B cell (primary cell): ENCODE measurements around the gene KBTBD6. TPM values are rescaled to one million over a fixed set of nuclear protein-coding genes. Genes with fewer than 3 reads are reported as not detected.

Source experiments
- ATAC-seq: fragments of 200-7000 bp; cut with Tn5 transposase; one replicate; pipeline ENCODE4 v1.10.0; 2021; ENCODE audit warnings: low read depth, mild to moderate bottlenecking, moderate number of reproducible peaks, moderate library complexity
- CTCF ChIA-PET: fragments of 350-600 bp; sonication (Branson Sonifier 250); formaldehyde crosslinking; loops from one replicate; lab custom pipeline; 2021; ENCODE audit warnings: antibody characterized with exemption, inconsistent platforms; lab: Charles Lee
- POLR2A ChIA-PET: fragments of 350-600 bp; sonication (Branson Sonifier 250); formaldehyde crosslinking; loops from one replicate; lab custom pipeline; 2021; ENCODE audit warnings: antibody characterized with exemption; lab: Charles Lee
- DNase-seq: peaks from one replicate; pipeline ENCODE4 v3.0.0; 2013
- H2AFZ ChIP-seq: 2 replicates; pipeline ENCODE4 v1.6.1; 2012; ENCODE audit warnings: mild to moderate bottlenecking, low read depth, low read length; ENCODE audit not compliant: insufficient read depth, poor library complexity, severe bottlenecking
- H3K27ac ChIP-seq, 2 donors: 1 replicate in 1 of 2; 2 replicates in 1 of 2; pipeline ENCODE4 v1.5.1; 2012 to 2013; ENCODE audit warnings: low read length in 2 of 2, mild to moderate bottlenecking in 2 of 2, moderate library complexity in 1 of 2
- H3K27me3 ChIP-seq, 4 experiments: fragments of 200-600 bp in 1 of 4; sonication (generic) in 1 of 4; replicated peaks in 1 of 4; 1 replicate in 2 of 4; 2 replicates in 2 of 4; pipeline versions ENCODE4 v1.6.1 to v1.7.0; 2013 to 2016; ENCODE audit warnings: low read length in 3 of 4, mild to moderate bottlenecking in 2 of 4, mixed read lengths in 1 of 4, moderate library complexity in 1 of 4; ENCODE audit not compliant: insufficient read depth in 4 of 4, control insufficient read depth in 3 of 4; ENCODE audit errors: control extremely low read depth in 1 of 4
- H3K36me3 ChIP-seq, 2 experiments: replicated peaks in 1 of 2; 1 replicate in 1 of 2; 2 replicates in 1 of 2; pipeline versions ENCODE4 v1.6.1 to v1.7.1; 2013; ENCODE audit warnings: low read length in 1 of 2; ENCODE audit not compliant: insufficient read depth in 2 of 2, control insufficient read depth in 1 of 2; ENCODE audit errors: control extremely low read depth in 1 of 2, extremely low read depth in 1 of 2
- H3K4me1 ChIP-seq, 2 donors: fragments of 200-600 bp in 1 of 2; sonication (generic) in 1 of 2; 1 replicate in 1 of 2; 2 replicates in 1 of 2; pipeline versions ENCODE4 v1.5.1 to v1.6.1; 2013 to 2017; ENCODE audit warnings: low read length in 2 of 2; ENCODE audit not compliant: control insufficient read depth in 2 of 2, insufficient read depth in 2 of 2
- H3K4me2 ChIP-seq: replicated peaks from 2 replicates; pipeline ENCODE3; 2012; ENCODE audit warnings: mild to moderate bottlenecking, low read depth, low read length; ENCODE audit not compliant: poor library complexity, severe bottlenecking
- H3K4me3 ChIP-seq, 5 experiments: fragments of 200-600 bp in 1 of 5; sonication (generic) in 1 of 5; 1 replicate in 3 of 5; 2 replicates in 2 of 5; pipeline versions ENCODE4 v1.5.1 to v1.7.0; 2011 to 2016; ENCODE audit warnings: low read length in 4 of 5, mild to moderate bottlenecking in 4 of 5, low read depth in 2 of 5, control low read depth in 1 of 5, moderate library complexity in 1 of 5; ENCODE audit not compliant: insufficient read depth in 1 of 5; ENCODE audit errors: control extremely low read depth in 1 of 5, extremely low read depth in 1 of 5
- H3K79me2 ChIP-seq: fragments of 200-600 bp; sonication (generic); one replicate; pipeline ENCODE4 v1.6.0; 2016; ENCODE audit warnings: low read length; ENCODE audit not compliant: control insufficient read depth, insufficient read depth
- H3K9ac ChIP-seq: fragments of 200-600 bp; sonication (generic); 2 replicates; pipeline ENCODE4 v1.6.1; 2017; ENCODE audit warnings: mild to moderate bottlenecking, low read length, moderate library complexity
- H3K9me3 ChIP-seq, 3 donors: one replicate each; pipeline versions ENCODE4 v1.6.1 to v1.7.1; 2013; ENCODE audit warnings: low read length in 2 of 3; ENCODE audit not compliant: control insufficient read depth in 2 of 3, insufficient read depth in 1 of 3; ENCODE audit errors: control extremely low read depth in 1 of 3
- H4K20me1 ChIP-seq: 2 replicates; pipeline ENCODE4 v1.6.0; 2012; ENCODE audit warnings: mild to moderate bottlenecking, low read length; ENCODE audit not compliant: insufficient read depth, control insufficient read depth, poor library complexity, severe bottlenecking
- H3K27ac Mint-ChIP-seq: one replicate; pipeline ENCODE4 v1.8.0; 2021; ENCODE audit warnings: mixed read lengths
- H3K27me3 Mint-ChIP-seq: one replicate; pipeline ENCODE4 v1.8.0; 2021; ENCODE audit warnings: mixed read lengths
- H3K4me1 Mint-ChIP-seq: one replicate; pipeline ENCODE4 v1.8.0; 2021; ENCODE audit warnings: mixed read lengths
- H3K4me3 Mint-ChIP-seq: one replicate; pipeline ENCODE4 v1.8.0; 2021; ENCODE audit warnings: mixed read lengths
- H3K9me3 Mint-ChIP-seq: one replicate; pipeline ENCODE4 v1.8.0; 2022; ENCODE audit warnings: mixed read lengths; ENCODE audit not compliant: insufficient read depth
- CTCF ChIP-seq: fragments of 200-600 bp; IDR thresholded peaks from one replicate; pipeline ENCODE4 v1.8.0; 2022; ENCODE audit warnings: antibody characterized with exemption, mild to moderate bottlenecking
- EZH2 ChIP-seq: IDR thresholded peaks from 2 replicates; pipeline ENCODE4 v1.6.1; 2012; ENCODE audit warnings: borderline replicate concordance, low read depth, mild to moderate bottlenecking, moderate library complexity, low read length; ENCODE audit not compliant: insufficient read depth, poor library complexity, severe bottlenecking
- WGBS: methylation state at CpG from one replicate; pipeline ENCODE4 v1.1.5; 2013; ENCODE audit warnings: missing lambda C conversion rate; ENCODE audit not compliant: insufficient coverage; 5-methylcytosine and 5-hydroxymethylcytosine counted together
- intact Hi-C: fragments of 100-400 bp; cut with micrococcal nuclease; formaldehyde crosslinking; loops from one replicate; pipeline ENCODE4 v1.10.0; 2022
- polyA plus RNA-seq: library from polyadenylated mRNA; depleted of rRNA; stranded (reverse); fragments of >200 nt; gene quantifications from 2 replicates; pipeline ENCODE4 v1.2.3, GENCODE V29; 2012
- total RNA-seq, 2 donors: library from RNA; stranded (reverse); fragments of 120-200 nt in 1 of 2; gene quantifications; 1 replicate in 1 of 2; 2 replicates in 1 of 2; pipeline versions ENCODE4 v1.2.3 to v1.2.4, GENCODE V29; 2013 to 2022

The KBTBD6 gene
- total and polyA plus RNA-seq, 2 donors (not counting 1 experiment from before 2014, with no cell fraction given), result 0.63 to 8.5 TPM

DNA sequence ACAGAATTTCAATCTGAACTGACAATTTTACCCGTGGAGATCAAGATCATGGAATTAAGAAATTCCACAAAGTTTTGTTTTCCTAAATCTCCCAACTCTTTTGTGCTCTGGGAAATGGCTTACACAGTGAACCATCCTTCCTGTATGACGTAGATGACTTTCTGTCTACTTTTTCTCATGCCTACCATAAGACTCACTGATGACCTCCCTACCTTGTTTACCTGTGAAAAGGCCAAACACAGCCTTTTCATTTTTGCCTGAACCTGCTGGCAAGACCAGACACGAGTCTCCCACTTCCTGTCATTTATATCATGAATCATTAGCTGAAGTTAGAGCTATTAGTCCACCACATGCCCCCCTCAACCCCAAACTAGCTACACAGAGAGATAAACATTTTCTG lies 4.6 kb upstream of the KBTBD6 start:
- ATAC-seq (no peak), DNase-seq (no peak)
- Histone ChIP-seq H3K36me3 (no peaks in the 10 kb centered on the region), H3K27ac (no peak overlapping the region), H3K79me2 (peaks cover 1% of the 10 kb centered on the region), H4K20me1 (no peaks in the 10 kb centered on the region), H2AFZ (no peak overlapping the region), H3K4me3 (no peak overlapping the region), H3K4me1 (peaks cover 7 to 9% of the 10 kb centered on the region in 2 donors), H3K4me2 (no peak overlapping the region), H3K9me3 (no peaks in the 10 kb centered on the region), H3K27me3 (no peaks in the 10 kb centered on the region), H3K9ac (no peak overlapping the region)
- CTCF ChIA-PET, result interaction anchor here (0.6 kb wide), 1 partner anchor 181 kb away, joined by 3 read pairs; no protein-coding TSS in a partner anchor
- intact Hi-C loops, result no loop called here
- Mint-ChIP-seq H3K27ac (no peak overlapping the region), H3K9me3 (no peaks in the 10 kb centered on the region), H3K4me1 (peaks cover 15% of the 10 kb centered on the region), H3K27me3 (no peaks in the 10 kb centered on the region), H3K4me3 (no peak overlapping the region)
- WGBS, result 86% methylated on average over 2 of the region's 3 CpGs
- TF ChIP-seq EZH2 (no peak), CTCF (no peak)
- POLR2A ChIA-PET, result interaction anchor here (0.7 kb wide), 1 partner anchor 9 kb away, joined by 4 read pairs; no protein-coding TSS in a partner anchor

DNA sequence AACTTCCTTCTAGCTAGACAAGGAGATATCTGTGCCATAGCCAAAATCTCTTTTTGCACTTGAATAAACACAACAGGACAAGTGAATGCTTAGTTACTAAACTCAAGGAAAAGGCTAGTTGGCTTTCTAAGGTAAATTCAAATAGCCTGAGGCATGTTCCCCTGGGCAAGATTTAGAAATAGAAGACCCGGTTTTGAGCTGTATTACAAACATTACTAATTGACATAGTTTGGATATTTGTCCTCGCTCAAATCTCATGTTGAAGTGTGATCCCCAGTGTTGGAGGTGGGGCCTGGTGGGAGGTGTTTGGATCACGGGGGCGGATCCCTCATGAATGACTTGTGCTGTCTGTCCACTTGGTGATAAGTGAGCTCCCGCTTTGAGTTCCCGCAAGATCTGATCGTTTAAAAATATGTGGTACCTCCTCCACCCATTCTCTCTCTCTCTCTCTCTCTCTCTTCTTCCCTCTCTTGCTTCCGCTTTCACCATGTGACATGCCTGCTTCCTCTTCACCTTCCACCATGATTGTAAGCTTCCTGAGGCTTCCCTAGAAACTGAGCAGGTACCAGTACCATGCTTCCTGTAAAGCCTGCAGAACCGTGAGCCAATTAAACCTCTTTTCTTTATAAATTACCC lies 3.9 kb upstream of the KBTBD6 start:
- intact Hi-C loops, result no loop called here
- DNase-seq, result no peak
- no peak overlapping the region for H2AFZ ChIP-seq
- Mint-ChIP-seq H3K9me3 (no peaks in the 10 kb centered on the region), H3K4me3 (no peak overlapping the region), H3K27me3 (no peaks in the 10 kb centered on the region), H3K4me1 (peaks cover 22% of the 10 kb centered on the region), H3K27ac (no peak overlapping the region)
- peaks cover 9% of the 10 kb centered on the region for H3K79me2 ChIP-seq
- H3K9me3 ChIP-seq, result no peaks in the 10 kb centered on the region
- ChIA-PET POLR2A (interaction anchor here (0.5 to 0.7 kb wide), 2 partner anchors 9 to 60 kb away, joined by 4 read pairs; no protein-coding TSS in a partner anchor), CTCF (interaction anchor here (0.6 kb wide), 1 partner anchor 182 kb away, joined by 3 read pairs; no protein-coding TSS in a partner anchor)
- no peak for ATAC-seq
- H3K36me3 ChIP-seq, result no peaks in the 10 kb centered on the region
- no peaks in the 10 kb centered on the region for H4K20me1 ChIP-seq
- 100% methylated on average over 5 of the region's 9 CpGs for WGBS
- H3K27ac ChIP-seq, result no peak overlapping the region
- H3K4me2 ChIP-seq, result no peak overlapping the region
- H3K27me3 ChIP-seq, result no peaks in the 10 kb centered on the region
- H3K4me1 ChIP-seq, result peaks cover 10 to 14% of the 10 kb centered on the region in 2 donors
- H3K9ac ChIP-seq, result no peak overlapping the region
- TF ChIP-seq EZH2, result no peak
- no peak for TF ChIP-seq CTCF
- no peak overlapping the region for H3K4me3 ChIP-seq
